DOHH2 (cell line): ENCODE data around the gene CALHM6.

Source experiments
- CTCF ChIP-seq: fragments of 200-600 bp; sonication (generic); IDR thresholded peaks from one replicate; pipeline ENCODE4 v1.5.1; 2014; ENCODE audit warnings: antibody characterized with exemption, mild to moderate bottlenecking, low read depth, low read length; ENCODE audit not compliant: poor library complexity, severe bottlenecking
- EZH2phosphoT487 ChIP-seq: fragments of 200-600 bp; sonication (generic); IDR thresholded peaks from 2 replicates; pipeline ENCODE4 v1.6.1; 2017; ENCODE audit warnings: borderline replicate concordance, mild to moderate bottlenecking, antibody characterized with exemption, low read length, moderate library complexity, mixed read lengths

GRCh38 chr6:116426551-116426950, 34.6 kb upstream of the CALHM6 start:
- no peak for TF ChIP-seq CTCF
- TF ChIP-seq EZH2phosphoT487: no peak
